Loucy (cell line): ENCODE measurements around the gene C1QL1.

Experiments
- CTCF ChIP-seq: fragments of 200-600 bp; sonication (generic); conservative IDR thresholded peaks from 2 replicates; pipeline ENCODE4 v1.5.1; 2014; ENCODE audit warnings: mild to moderate bottlenecking, antibody characterized with exemption, low read length
- EZH2phosphoT487 ChIP-seq: fragments of 200-600 bp; IDR thresholded peaks from 2 replicates; pipeline ENCODE4 v1.6.1; 2018; ENCODE audit warnings: antibody characterized with exemption, mild to moderate bottlenecking, moderate library complexity, borderline replicate concordance

GRCh38 chr17:44956998-44957981 lies 10.8 kb downstream of the C1QL1 start:
- no peak for TF ChIP-seq CTCF
- TF ChIP-seq EZH2phosphoT487: no peak
